Left lung (tissue), 10 donors: ENCODE data around the gene SCAMP4. TPM values are rescaled to one million over a fixed set of nuclear protein-coding genes. Genes with fewer than 3 reads are reported as not detected.

Source experiments
- ATAC-seq: fragments of 200-7000 bp; cut with Tn5 transposase; one replicate; pipeline ENCODE4 v1.9.1; 2020; ENCODE audit warnings: moderate library complexity
- DNase-seq, 4 donors: peaks; one replicate each; pipeline ENCODE4 v3.0.0-alpha.2; 2013 to 2020
- H3K27ac ChIP-seq, 2 donors: fragments of 200-600 bp; sonication (generic) in 1 of 2; one replicate each; pipeline versions ENCODE4 v1.5.0 to v1.8.0; 2020 to 2021
- H3K27me3 ChIP-seq, 2 donors: fragments of 200-600 bp; sonication (generic) in 1 of 2; one replicate each; pipeline versions ENCODE4 v1.5.0 to v1.8.0; 2020 to 2021
- H3K36me3 ChIP-seq, 2 donors: fragments of 200-600 bp; sonication (generic) in 1 of 2; one replicate each; pipeline versions ENCODE4 v1.5.0 to v1.8.0; 2020 to 2021
- H3K4me1 ChIP-seq, 2 donors: fragments of 200-600 bp; one replicate each; pipeline ENCODE4 v1.8.0; 2021
- H3K4me3 ChIP-seq, 2 donors: fragments of 200-600 bp; sonication (generic) in 1 of 2; one replicate each; pipeline versions ENCODE4 v1.5.0 to v1.8.0; 2020 to 2021; ENCODE audit warnings: mild to moderate bottlenecking in 1 of 2
- H3K9me3 ChIP-seq, 2 donors: fragments of 200-600 bp; sonication (generic) in 1 of 2; one replicate each; pipeline versions ENCODE4 v1.5.0 to v1.8.0; 2020 to 2021
- intact Hi-C, 2 donors: fragments of 100-400 bp; cut with DNase I; formaldehyde crosslinking; loops; one replicate each; pipeline versions ENCODE4 v1.11.2 to v1.14.2; 2022
- polyA plus RNA-seq, 6 donors: library from polyadenylated mRNA; unstranded; fragments of 120-200 nt; gene quantifications; one replicate each; pipeline ENCODE4 v1.2.1, GENCODE V29; 2013; ENCODE audit not compliant: insufficient read length in 6 of 6
- total RNA-seq, 2 donors: library from RNA; stranded (reverse); fragmentation: NEBNext Ultra II Directional; extraction: Animal tissue kit (Norgen Biotek cat#: 25700); gene quantifications; one replicate each; pipeline ENCODE4 v1.2.1, GENCODE V29; 2021
- TF ChIP-seq, protein P1 (sequence below), 2 donors: fragments of 200-600 bp; sonication (generic) in 1 of 2; IDR thresholded peaks; one replicate each; pipeline versions ENCODE4 v1.5.0 to v1.8.0; 2021; ENCODE audit warnings: antibody characterized with exemption in 2 of 2
- donor health status: DM: no; HTN: yes; CAD: no.
- donor health status: DM: no; HTN: no; CAD: no.

SCAMP4 gene
- total and polyA plus RNA-seq, 8 donors, result 54.5 to 86.6 (median 70.1) TPM

DNA sequence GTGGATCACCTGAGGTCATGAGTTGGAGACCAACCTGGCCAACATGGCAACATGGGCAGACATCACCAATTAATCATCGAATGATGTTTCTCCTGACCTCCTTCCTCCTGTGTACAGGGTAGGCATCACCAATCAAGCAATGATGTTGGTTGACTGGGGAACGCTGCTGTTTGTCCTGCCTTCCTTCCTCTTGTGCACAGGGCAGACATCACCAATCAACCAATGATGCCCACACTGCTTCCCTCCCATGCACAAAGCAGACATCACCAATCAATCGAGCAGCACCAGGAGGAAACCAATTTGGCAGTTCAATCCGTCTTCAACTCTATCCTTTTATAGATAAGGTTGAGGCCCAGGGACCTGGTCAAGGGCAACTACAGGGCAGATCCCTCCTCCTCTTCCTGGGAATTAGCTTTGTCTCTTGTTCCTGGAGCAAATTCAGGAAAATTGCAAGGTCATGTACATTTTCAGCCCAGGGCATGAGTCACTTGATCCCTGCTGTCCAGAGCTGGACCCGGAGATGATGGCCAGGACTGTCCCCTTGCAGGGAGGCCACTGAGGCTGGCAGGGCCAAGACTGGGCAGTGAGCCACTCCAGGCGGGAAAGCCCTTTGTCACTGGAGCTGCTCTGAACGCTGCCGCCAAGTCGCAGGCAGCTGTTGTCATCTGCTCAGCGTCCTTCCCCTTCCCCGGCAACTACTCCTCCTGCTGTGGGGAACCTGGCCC, 30.4 kb downstream of the SCAMP4 start:
- peaks cover 0 to 7% of the 10 kb centered on the region in 2 donors for H3K27me3 ChIP-seq
- H3K4me1 ChIP-seq, result peaks cover 0 to 11% of the 10 kb centered on the region in 2 donors
- intact Hi-C loops, result no loop called here
- ATAC-seq, result no peak
- peaks cover 0 to 5% of the 10 kb centered on the region in 2 donors for H3K9me3 ChIP-seq
- H3K27ac ChIP-seq, result peak overlapping the region in 1 of 2 donors; percentile 28
- TF ChIP-seq, protein P1, sequence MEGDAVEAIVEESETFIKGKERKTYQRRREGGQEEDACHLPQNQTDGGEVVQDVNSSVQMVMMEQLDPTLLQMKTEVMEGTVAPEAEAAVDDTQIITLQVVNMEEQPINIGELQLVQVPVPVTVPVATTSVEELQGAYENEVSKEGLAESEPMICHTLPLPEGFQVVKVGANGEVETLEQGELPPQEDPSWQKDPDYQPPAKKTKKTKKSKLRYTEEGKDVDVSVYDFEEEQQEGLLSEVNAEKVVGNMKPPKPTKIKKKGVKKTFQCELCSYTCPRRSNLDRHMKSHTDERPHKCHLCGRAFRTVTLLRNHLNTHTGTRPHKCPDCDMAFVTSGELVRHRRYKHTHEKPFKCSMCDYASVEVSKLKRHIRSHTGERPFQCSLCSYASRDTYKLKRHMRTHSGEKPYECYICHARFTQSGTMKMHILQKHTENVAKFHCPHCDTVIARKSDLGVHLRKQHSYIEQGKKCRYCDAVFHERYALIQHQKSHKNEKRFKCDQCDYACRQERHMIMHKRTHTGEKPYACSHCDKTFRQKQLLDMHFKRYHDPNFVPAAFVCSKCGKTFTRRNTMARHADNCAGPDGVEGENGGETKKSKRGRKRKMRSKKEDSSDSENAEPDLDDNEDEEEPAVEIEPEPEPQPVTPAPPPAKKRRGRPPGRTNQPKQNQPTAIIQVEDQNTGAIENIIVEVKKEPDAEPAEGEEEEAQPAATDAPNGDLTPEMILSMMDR (IDR thresholded peaks at IDR 0.05), result no peak
- H3K4me3 ChIP-seq, result no peak overlapping the region
- no peaks in the 10 kb centered on the region for H3K36me3 ChIP-seq
- peak in 1 of 4 donors; percentile 25 for DNase-seq

DNA sequence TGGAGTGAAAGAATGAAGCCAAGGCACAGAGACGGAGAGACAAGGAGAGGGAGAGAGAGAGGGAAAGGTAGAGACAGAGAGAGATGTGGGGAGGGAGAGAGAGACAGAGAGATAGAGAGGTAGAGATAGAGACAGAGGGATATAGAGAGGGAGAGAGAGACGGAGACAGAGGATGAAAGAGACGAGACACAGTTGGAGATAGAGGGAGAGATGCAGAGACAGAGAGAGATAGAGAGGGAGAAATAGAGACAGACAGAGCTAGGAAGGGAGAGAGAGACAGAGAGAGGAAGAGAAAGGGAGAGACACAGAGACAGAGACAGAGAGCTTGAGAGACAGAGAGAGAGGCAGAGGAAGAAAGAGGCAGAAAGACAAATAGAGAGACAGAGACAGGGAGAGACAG, 31.2 kb downstream of the SCAMP4 start:
- H3K36me3 ChIP-seq, result no peaks in the 10 kb centered on the region
- H3K4me1 ChIP-seq, result peaks cover 0 to 11% of the 10 kb centered on the region in 2 donors
- no peak overlapping the region for H3K4me3 ChIP-seq
- H3K27me3 ChIP-seq, result no peaks in the 10 kb centered on the region
- TF ChIP-seq, protein P1 (IDR thresholded peaks at IDR 0.05), result no peak
- H3K9me3 ChIP-seq, result peaks cover 0 to 5% of the 10 kb centered on the region in 2 donors
- H3K27ac ChIP-seq, result no peak overlapping the region
- ATAC-seq, result no peak
- DNase-seq, result no peak
- intact Hi-C loops, result no loop called here

DNA sequence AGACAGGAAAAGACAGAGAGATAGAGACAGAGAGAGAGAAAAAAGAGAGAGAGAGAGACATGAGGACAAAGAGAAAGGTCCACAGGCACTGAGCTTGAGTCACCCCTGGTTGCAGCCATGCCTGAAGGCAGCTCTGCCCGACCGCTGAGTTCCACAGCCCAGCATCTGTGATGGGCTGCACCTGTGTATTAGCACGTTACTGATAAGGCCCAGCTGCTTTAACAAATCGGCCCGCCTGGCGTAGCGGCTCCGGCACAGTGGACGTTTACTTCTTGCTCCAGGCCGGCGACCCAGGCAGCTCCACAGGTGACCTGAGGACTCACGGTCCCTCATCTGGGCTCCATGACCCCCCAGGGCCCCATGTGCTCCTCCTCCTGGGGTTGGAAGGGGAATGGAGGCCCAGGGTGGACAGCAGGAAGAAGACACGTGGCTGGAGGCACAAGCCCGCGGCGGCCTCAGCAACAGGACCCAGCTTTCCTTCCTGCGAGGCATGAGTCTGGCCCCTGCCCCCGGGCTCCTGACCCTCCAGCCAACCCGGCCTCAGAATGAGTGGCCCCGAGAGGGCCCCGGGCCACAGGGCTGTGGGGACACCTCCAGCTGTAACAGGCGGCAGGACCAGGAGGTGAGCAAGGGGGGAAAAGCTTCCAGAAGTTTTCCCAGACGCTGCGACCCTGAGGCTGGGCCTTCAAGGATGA, 31.9 kb downstream of the SCAMP4 start:
- no peak overlapping the region for H3K4me3 ChIP-seq
- H3K4me1 ChIP-seq, result peaks cover 0 to 11% of the 10 kb centered on the region in 2 donors
- peaks cover 0 to 5% of the 10 kb centered on the region in 2 donors for H3K9me3 ChIP-seq
- no peaks in the 10 kb centered on the region for H3K27me3 ChIP-seq
- intact Hi-C loops, result no loop called here
- no peak overlapping the region for H3K27ac ChIP-seq
- no peaks in the 10 kb centered on the region for H3K36me3 ChIP-seq
- TF ChIP-seq, protein P1 (IDR thresholded peaks at IDR 0.05), result no peak
- no peak for DNase-seq
- no peak for ATAC-seq

DNA sequence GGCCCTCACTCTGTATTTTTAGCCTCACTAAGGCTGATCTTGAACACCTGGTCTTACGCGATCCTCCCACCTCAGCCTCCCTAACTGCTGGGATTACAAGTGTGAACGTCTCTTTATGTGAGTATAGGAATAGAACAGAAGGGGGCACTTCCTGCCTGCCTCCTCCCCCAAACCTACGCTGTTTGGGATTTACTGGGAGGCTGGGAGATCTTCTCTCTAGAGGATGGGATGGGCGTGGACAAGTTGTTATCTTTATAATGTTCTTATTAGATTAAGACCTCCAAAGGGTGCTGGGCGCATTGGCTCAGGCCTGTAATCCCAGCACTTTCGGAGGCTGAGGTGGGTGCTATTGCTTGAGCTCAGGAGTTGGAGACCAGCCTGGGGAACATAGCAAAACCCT, 32.9 kb downstream of the SCAMP4 start:
- H3K9me3 ChIP-seq, result no peaks in the 10 kb centered on the region
- H3K4me1 ChIP-seq, result peaks cover 6 to 19% of the 10 kb centered on the region in 2 donors
- no peak overlapping the region for H3K27ac ChIP-seq
- no peak for ATAC-seq
- H3K27me3 ChIP-seq, result no peaks in the 10 kb centered on the region
- H3K36me3 ChIP-seq, result no peaks in the 10 kb centered on the region
- intact Hi-C loops, result no loop called here
- DNase-seq, result no peak
- TF ChIP-seq, protein P1 (IDR thresholded peaks at IDR 0.05), result no peak
- H3K4me3 ChIP-seq, result no peak overlapping the region
